ENCODE data around the gene AICDA. TPM values are rescaled to one million over a fixed set of nuclear protein-coding genes. Genes with fewer than 3 reads are reported as not detected.

The AICDA gene
- total and polyA plus RNA-seq, 2 experiments from 2014 or later = 0.31 TPM; not detected in 1

GRCh38 chr12:8658346-8658745 is 45.7 kb upstream of the AICDA start (continued):
- no peak for TF ChIP-seq ZNF462 (CRISPR knock-in tag; IDR thresholded peaks at IDR 0.05)

GRCh38 chr12:8655421-8655820 is 42.8 kb upstream of the AICDA start:
- no peaks in the 10 kb centered on the region for H3K79me2 ChIP-seq (replicated peaks; ENCODE audit: insufficient read depth)
- TF ChIP-seq NANOG (IDR thresholded peaks at IDR 0.05; ENCODE audit: borderline replicate concordance) = no peak
- no peak for TF ChIP-seq EZH2phosphoT487 (IDR thresholded peaks at IDR 0.05; ENCODE audit: unreplicated experiment)
- no peak for TF ChIP-seq CTCF (conservative IDR thresholded peaks at IDR 0.05; ENCODE audit: low read depth in 2 of 2)
- TF ChIP-seq REST (IDR thresholded peaks at IDR 0.05; ENCODE audit: unreplicated experiment) = no peak
- TF ChIP-seq CREB1 (CRISPR knock-in tag; IDR thresholded peaks at IDR 0.05; ENCODE audit: low read depth) = no peak
- no peak for TF ChIP-seq STAT1 (IDR thresholded peaks at IDR 0.05; ENCODE audit: unreplicated experiment)
- TF ChIP-seq JUNB (IDR thresholded peaks at IDR 0.05; ENCODE audit: unreplicated experiment) = no peak
- no peak for TF ChIP-seq POLR2AphosphoS5 (IDR thresholded peaks at IDR 0.05; ENCODE audit: low read depth)
- DNase-seq (ENCODE audit: low spot score) = no peak
- no peak for ATAC-seq
- peaks cover 12% of the 10 kb centered on the region; the same call in 1 of the 2 replicates for H3K4me1 ChIP-seq (ENCODE audit: insufficient read depth)
- H4K20me1 ChIP-seq (replicated peaks; ENCODE audit: insufficient read depth) = no peaks in the 10 kb centered on the region
- H3K4me2 ChIP-seq = no peak overlapping the region
- H3K27me3 ChIP-seq (ENCODE audit: insufficient read depth) = no peaks in the 10 kb centered on the region
- no peak overlapping the region for H3K4me3 ChIP-seq
- H3K27ac ChIP-seq (ENCODE audit: low read depth) = no peak overlapping the region
- Mint-ChIP-seq H3K36me3 (ENCODE audit: low read depth) (no peaks in the 10 kb centered on the region), H3K27me3 (ENCODE audit: insufficient read depth, low read depth, poor library complexity) (peaks cover 5% of the 10 kb centered on the region), H3K27ac (no peak overlapping the region), H3K4me1 (peaks cover 3% of the 10 kb centered on the region; the same call in 1 of the 3 replicates), H3K9me3 (no peaks in the 10 kb centered on the region), H3K4me3 (no peak overlapping the region)
- peak overlapping the region; percentile 87 for H2AFZ ChIP-seq
- no peaks in the 10 kb centered on the region for H3K9me2 ChIP-seq (ENCODE audit: insufficient read depth)
- no peaks in the 10 kb centered on the region for H3K36me3 ChIP-seq (ENCODE audit: insufficient read depth)
- H3F3A ChIP-seq (replicated peaks; ENCODE audit: low read depth) = no peaks in the 10 kb centered on the region

Data from GM23338 (cell line).